NT2/D1 (cell line): ENCODE measurements around the gene TMEM203.
"Not testable (repeated sequence)": the region's sequence is repeated elsewhere in the genome, so short reads cannot be mapped to it uniquely, and the experiment has no call there.

Source experiments
- DNase-seq: peaks from one replicate; pipeline ENCODE4 v3.0.0-alpha.2; 2011; ENCODE audit warnings: low read depth, low spot score
- H3K27me3 ChIP-seq: 2 replicates; pipeline ENCODE4 v1.6.0; 2011; ENCODE audit warnings: mild to moderate bottlenecking; ENCODE audit not compliant: insufficient read length, insufficient read depth
- H3K36me3 ChIP-seq: 2 replicates; pipeline ENCODE4 v1.6.1; 2011; ENCODE audit warnings: mild to moderate bottlenecking, low read length, mixed read lengths; ENCODE audit not compliant: insufficient read depth, insufficient read length
- H3K4me1 ChIP-seq: 2 replicates; pipeline ENCODE4 v1.5.1; 2011; ENCODE audit not compliant: insufficient read depth, insufficient read length
- H3K4me3 ChIP-seq: 2 replicates; pipeline ENCODE4 v1.5.1; 2011; ENCODE audit warnings: low read depth; ENCODE audit not compliant: insufficient read length
- H3K9ac ChIP-seq: 2 replicates; pipeline ENCODE4 v1.6.0; 2011; ENCODE audit warnings: low read depth; ENCODE audit not compliant: insufficient read length
- H3K9me3 ChIP-seq: 2 replicates; pipeline ENCODE4 v1.5.1; 2011; ENCODE audit warnings: mild to moderate bottlenecking, low read length; ENCODE audit not compliant: insufficient read depth
- SUZ12 ChIP-seq: IDR thresholded peaks from 2 replicates; pipeline ENCODE4 v1.6.1; 2011; ENCODE audit not compliant: insufficient read length, insufficient read depth; ENCODE audit errors: extremely low read depth
- YY1 ChIP-seq: IDR thresholded peaks from 2 replicates; pipeline ENCODE4 v1.6.1; 2011; ENCODE audit not compliant: insufficient read length, insufficient read depth
- ZNF274 ChIP-seq: IDR thresholded peaks from 2 replicates; pipeline ENCODE4 v1.6.1; 2011; ENCODE audit warnings: mild to moderate bottlenecking, low read depth, low read length

Gene TMEM203

DNA sequence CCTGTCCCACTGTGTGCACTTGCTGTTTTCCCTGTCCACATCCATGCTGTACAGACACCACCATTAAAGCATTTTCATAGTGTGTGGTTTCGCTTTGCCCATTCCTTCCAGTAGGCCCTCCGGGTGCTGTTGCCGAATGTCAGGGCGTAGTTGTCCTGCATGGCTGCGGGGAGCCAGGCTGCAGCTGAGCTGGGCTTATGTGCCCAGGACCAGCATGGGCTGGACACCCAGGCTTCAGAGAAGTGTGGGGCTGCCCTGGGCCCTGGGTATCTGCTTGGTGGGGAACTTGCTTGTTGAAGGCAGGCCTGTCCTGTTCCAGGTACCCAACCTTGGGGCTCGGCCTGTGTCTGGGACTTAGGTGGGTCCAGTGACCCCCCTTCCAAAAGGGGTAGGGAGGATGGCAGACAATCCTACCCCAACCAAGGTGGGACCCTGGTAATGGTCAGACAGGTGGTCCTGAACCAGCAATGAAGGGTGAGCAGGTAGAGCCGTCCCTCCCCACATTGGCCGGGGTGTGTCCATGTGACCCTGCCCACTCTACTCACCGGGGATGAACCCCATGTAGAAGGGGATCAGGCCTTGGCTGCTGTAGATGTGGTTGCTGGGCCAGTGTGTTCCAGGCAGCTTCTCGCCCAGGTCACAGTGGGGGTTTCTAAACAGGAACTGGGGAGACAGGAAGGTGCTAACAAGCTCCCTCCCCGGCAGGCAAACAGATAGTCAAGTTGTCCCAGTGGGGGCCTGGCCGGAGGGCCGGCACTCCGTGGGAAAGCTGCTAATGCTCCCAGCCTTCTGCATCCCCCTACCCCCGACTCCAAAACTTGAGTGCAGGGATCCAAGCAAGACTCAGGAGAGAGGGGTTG lies 38.4 kb upstream of the TMEM203 start:
- Histone ChIP-seq H3K4me1 (peaks cover 38% of the 10 kb centered on the region), H3K27me3 (peaks cover 6% of the 10 kb centered on the region), H3K36me3 (peaks cover 29% of the 10 kb centered on the region), H3K9me3 (no peaks in the 10 kb centered on the region), H3K4me3 (no peak overlapping the region), H3K9ac (peak overlapping the region; percentile 2)
- TF ChIP-seq SUZ12 (no peak), ZNF274 (no peak), YY1 (no peak)
- no peak for DNase-seq

DNA sequence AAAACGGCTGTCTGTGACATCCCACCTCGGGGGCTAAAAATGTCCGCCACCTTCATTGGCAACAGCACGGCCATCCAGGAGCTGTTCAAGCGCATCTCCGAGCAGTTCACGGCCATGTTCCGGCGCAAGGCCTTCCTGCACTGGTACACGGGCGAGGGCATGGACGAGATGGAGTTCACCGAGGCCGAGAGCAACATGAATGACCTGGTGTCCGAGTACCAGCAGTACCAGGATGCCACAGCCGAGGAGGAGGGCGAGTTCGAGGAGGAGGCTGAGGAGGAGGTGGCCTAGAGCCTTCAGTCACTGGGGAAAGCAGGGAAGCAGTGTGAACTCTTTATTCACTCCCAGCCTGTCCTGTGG lies 37.8 kb upstream of the TMEM203 start:
- not testable (repeated sequence) for H3K9me3 ChIP-seq, DNase-seq, H3K27me3 ChIP-seq, H3K4me3 ChIP-seq
- Histone ChIP-seq H3K9ac (peak overlapping the region; percentile 94), H3K36me3 (peaks cover 35% of the 10 kb centered on the region), H3K4me1 (peaks cover 45% of the 10 kb centered on the region)

DNA sequence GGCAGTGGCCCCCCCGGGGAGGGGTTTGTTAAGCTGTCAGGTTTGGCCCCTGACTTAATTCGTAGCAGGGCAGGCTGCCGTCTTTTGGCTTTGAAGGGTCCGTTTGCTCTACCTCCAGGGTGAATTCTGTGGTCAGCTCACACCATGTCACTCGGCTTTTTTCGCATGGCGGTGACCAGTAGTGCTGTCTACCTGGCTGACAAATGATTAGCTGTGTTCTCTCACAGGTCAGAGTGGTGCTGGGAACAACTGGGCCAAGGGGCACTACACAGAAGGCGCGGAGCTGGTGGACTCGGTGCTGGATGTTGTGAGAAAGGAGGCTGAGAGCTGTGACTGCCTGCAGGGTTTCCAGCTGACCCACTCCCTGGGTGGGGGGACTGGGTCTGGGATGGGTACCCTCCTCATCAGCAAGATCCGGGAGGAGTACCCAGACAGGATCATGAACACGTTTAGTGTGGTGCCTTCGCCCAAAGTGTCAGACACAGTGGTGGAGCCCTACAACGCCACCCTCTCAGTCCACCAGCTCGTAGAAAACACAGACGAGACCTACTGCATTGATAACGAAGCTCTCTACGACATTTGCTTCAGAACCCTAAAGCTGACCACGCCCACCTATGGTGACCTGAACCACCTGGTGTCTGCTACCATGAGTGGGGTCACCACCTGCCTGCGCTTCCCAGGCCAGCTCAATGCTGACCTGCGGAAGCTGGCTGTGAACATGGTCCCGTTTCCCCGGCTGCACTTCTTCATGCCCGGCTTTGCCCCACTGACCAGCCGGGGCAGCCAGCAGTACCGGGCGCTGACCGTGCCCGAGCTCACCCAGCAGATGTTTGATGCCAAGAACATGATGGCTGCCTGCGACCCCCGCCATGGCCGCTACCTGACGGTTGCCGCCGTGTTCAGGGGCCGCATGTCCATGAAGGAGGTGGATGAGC lies 37.1 kb upstream of the TMEM203 start:
- Histone ChIP-seq H3K4me1 (peaks cover 47% of the 10 kb centered on the region), H3K4me3 (peak overlapping the region; percentile 89)
- no peak for DNase-seq

DNA sequence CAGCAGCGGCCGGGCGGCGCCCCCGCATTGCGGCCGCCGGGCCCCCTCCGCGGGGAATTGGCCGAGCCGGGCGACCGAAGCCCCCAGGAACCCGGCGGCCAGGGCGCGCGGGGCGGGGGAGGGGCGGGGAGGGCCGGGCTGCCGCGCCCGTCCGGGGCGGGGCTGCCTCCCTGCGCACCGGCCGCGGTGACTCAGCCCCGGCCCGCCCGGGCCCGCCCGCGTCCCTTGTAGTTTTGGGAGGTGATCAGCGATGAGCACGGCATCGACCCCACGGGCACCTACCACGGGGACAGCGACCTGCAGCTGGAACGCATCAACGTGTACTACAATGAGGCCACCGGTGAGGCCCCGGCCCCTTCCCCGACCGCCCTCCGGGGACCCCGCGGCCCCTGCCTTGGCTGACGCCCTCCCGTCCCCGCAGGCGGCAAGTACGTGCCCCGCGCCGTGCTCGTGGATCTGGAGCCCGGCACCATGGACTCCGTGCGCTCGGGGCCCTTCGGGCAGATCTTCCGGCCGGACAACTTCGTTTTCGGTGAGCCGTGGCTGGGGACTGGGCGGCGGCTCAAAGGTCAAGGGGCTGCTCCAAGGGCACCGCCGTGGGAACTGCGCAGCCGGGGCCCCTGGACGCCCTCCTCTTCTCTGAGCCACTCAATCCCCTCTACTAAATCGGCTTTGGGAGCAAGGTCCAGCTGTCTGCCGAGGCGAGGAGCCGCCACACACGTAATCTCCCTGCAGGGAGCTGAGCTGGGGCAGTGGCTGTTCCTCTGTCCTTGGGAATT lies 36.2 kb upstream of the TMEM203 start:
- peak overlapping the region; percentile 89 for H3K4me3 ChIP-seq
- no peak for DNase-seq
- H3K27me3 ChIP-seq, result peaks cover 6% of the 10 kb centered on the region
- peaks cover 49% of the 10 kb centered on the region for H3K4me1 ChIP-seq
- no peaks in the 10 kb centered on the region for H3K9me3 ChIP-seq
- peaks cover 36% of the 10 kb centered on the region for H3K36me3 ChIP-seq
- TF ChIP-seq YY1, result no peak
- no peak for TF ChIP-seq ZNF274
- no peak for TF ChIP-seq SUZ12
- peak overlapping the region; percentile 94 for H3K9ac ChIP-seq

More for the DNA sequence above, 37.1 kb upstream of the TMEM203 start:
- no peaks in the 10 kb centered on the region for H3K9me3 ChIP-seq
- peaks cover 6% of the 10 kb centered on the region for H3K27me3 ChIP-seq
- TF ChIP-seq SUZ12, result no peak
- TF ChIP-seq YY1, result no peak
- no peak for TF ChIP-seq ZNF274
- peak overlapping the region; percentile 94 for H3K9ac ChIP-seq
- H3K36me3 ChIP-seq, result peaks cover 36% of the 10 kb centered on the region

DNA sequence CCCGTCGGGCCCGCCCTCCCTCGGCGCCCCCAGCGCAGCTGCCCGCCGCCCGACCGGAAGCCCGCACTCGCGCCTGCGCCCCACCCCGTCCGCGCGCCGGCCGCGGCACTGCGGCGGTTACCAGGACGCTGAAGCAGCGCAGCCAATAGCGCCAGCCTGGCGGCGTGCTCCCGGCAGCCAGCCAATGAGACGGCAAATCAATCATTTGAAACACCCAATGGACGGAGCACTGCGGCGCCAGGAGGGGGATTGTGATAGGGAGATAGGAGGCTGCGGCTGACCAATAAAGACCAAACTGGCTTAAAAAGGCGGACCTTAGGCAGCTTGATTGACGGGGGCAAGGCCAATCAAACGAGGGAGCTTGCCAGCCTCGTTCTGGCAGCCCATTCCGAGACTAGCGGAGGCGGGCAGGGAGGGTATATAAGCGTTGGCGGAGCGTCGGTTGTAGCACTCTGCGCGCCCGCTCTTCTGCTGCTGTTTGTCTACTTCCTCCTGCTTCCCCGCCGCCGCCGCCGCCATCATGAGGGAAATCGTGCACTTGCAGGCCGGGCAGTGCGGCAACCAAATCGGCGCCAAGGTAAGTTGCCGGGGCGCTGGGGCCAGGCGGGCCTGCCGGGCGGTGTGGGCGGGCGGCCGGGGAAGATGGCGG lies 35.5 kb upstream of the TMEM203 start, which contains the start of gene TUBB4B:
TUBB4B (plus strand) TSS at position 447 of the 649 bp plus-strand sequence; CDS start at position 521, 74 bp downstream.
- peaks cover 36% of the 10 kb centered on the region for H3K36me3 ChIP-seq
- no peaks in the 10 kb centered on the region for H3K9me3 ChIP-seq
- peak; percentile 99 for DNase-seq
- peaks cover 3% of the 10 kb centered on the region for H3K27me3 ChIP-seq
- peak within 1 kb of the TSS; percentile 97 for H3K9ac ChIP-seq
- TF ChIP-seq SUZ12, result no peak
- no peak for TF ChIP-seq ZNF274
- TF ChIP-seq YY1, result no peak
- H3K4me1 ChIP-seq, result peaks cover 52% of the 10 kb centered on the region
- peak within 1 kb of the TSS; percentile 91 for H3K4me3 ChIP-seq

DNA sequence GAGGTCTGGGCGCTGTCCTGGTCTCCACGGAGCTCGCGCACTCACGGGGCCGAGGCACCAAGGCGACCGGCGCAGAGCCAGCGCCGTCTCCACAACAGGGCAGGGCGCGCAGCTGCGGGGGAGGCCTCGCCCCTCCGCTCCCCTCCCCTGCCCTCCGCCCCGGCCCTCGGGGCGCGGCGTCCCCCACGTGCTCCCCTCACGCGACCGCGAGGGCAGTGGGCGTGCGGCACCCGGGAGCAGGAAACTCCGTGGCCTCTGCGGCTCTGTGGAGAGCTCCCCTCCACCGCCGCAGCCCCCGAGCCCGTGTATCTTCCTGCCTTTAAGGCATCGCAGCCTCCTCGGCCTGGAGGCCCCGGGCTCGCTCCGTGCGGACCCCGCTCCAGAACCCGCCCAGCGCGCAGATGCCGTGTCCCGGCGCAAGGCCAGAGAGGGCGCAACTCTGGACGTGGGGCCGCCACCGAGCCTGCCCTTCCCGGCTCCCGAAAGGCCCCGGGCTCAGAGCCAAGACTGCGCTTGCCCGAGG lies 34.9 kb upstream of the TMEM203 start:
- H3K4me3 ChIP-seq, result peak overlapping the region; percentile 91
- peaks cover 39% of the 10 kb centered on the region for H3K36me3 ChIP-seq
- H3K27me3 ChIP-seq, result no peaks in the 10 kb centered on the region
- no peak for DNase-seq
- H3K9ac ChIP-seq, result peak overlapping the region; percentile 97
- no peak for TF ChIP-seq YY1
- no peak for TF ChIP-seq SUZ12
- no peak for TF ChIP-seq ZNF274
- peaks cover 55% of the 10 kb centered on the region for H3K4me1 ChIP-seq
- no peaks in the 10 kb centered on the region for H3K9me3 ChIP-seq

DNA sequence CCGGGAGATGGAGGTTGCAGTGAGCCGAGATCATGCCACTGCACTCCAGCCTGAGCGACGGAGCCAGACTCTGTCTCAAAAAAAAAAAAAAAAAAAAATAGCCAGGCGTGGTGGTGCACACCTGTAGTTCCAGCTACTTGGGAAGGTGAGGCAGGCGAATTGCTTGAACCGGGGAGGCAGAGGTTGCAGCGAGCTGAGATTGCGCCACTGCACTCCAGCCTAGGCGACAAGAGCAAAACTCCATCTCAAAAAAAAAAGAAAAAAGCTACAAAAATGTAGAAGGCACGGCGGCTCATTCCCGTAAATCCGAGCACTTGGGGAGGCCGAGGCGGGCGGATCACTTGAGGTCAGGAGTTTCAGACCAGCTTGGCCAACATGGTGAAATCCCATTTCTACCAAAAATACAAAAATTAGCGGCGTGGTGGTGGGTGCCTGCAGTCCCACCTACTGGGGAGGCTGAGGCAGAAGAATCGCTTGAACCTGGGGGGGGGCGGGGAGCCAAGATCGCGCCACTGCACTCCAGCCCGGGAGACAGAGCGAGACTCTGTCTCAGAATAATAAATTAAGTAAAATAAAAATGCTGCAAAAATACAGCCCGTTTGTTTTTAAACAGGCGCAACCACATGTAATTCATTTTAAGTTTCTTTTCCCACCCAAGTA lies 34.2 kb upstream of the TMEM203 start:
- H3K9ac ChIP-seq, result peak overlapping the region; percentile 97
- DNase-seq, H3K9me3 ChIP-seq, H3K27me3 ChIP-seq: not testable (repeated sequence)
- H3K36me3 ChIP-seq, result peaks cover 39% of the 10 kb centered on the region
- peak overlapping the region; percentile 91 for H3K4me3 ChIP-seq
- peaks cover 56% of the 10 kb centered on the region for H3K4me1 ChIP-seq
